Osteoblast (primary cell): ENCODE data around the gene MAP3K14. TPM values are rescaled to one million over a fixed set of nuclear protein-coding genes. Genes with fewer than 3 reads are reported as not detected.
"Not testable (repeated sequence)": the region's sequence is repeated elsewhere in the genome, so short reads cannot be mapped to it uniquely, and the experiment has no call there.

Experiments
- DNase-seq: peaks from one replicate; pipeline ENCODE4 v3.0.0; 2011; ENCODE audit warnings: low spot score, mixed read lengths; ENCODE audit not compliant: insufficient read length; ENCODE audit errors: missing footprints
- H2AFZ ChIP-seq: 2 replicates; pipeline ENCODE4 v1.6.0; 2011; ENCODE audit warnings: mild to moderate bottlenecking, low read length
- H3K27ac ChIP-seq: 2 replicates; pipeline ENCODE4 v1.5.1; 2011; ENCODE audit warnings: mild to moderate bottlenecking, low read depth, low read length, moderate library complexity
- H3K27me3 ChIP-seq: 2 replicates; pipeline ENCODE4 v1.6.0; 2012; ENCODE audit warnings: mild to moderate bottlenecking, control low read depth, inconsistent platforms, low read length, moderate library complexity; ENCODE audit not compliant: insufficient read depth
- H3K36me3 ChIP-seq: 2 replicates; pipeline ENCODE4 v1.5.1; 2011; ENCODE audit warnings: mild to moderate bottlenecking, low read length, control low read depth, moderate library complexity; ENCODE audit not compliant: insufficient read depth
- H3K4me1 ChIP-seq: 2 replicates; pipeline ENCODE4 v1.5.1; 2011; ENCODE audit warnings: mild to moderate bottlenecking, low read length, control low read depth, moderate library complexity; ENCODE audit not compliant: insufficient read depth
- H3K4me2 ChIP-seq: 2 replicates; pipeline ENCODE4 v1.6.0; 2011; ENCODE audit warnings: mild to moderate bottlenecking, low read length; ENCODE audit not compliant: insufficient read depth
- H3K4me3 ChIP-seq: fragments of 200-600 bp; sonication (generic); 3 replicates; pipeline ENCODE4 v1.5.1; 2012; ENCODE audit warnings: mild to moderate bottlenecking, low read length, inconsistent platforms; ENCODE audit not compliant: insufficient read depth
- H3K79me2 ChIP-seq: 2 replicates; pipeline ENCODE4 v1.6.0; 2012; ENCODE audit warnings: mild to moderate bottlenecking, low read length, control low read depth, inconsistent platforms; ENCODE audit not compliant: insufficient read depth
- H3K9me3 ChIP-seq: 2 replicates; pipeline ENCODE4 v1.5.1; 2011; ENCODE audit warnings: low read depth, low read length, control low read depth
- H4K20me1 ChIP-seq: 2 replicates; pipeline ENCODE4 v1.6.0; 2012; ENCODE audit warnings: mild to moderate bottlenecking, low read length, control low read depth; ENCODE audit not compliant: insufficient read depth
- total RNA-seq: library from RNA; depleted of rRNA; stranded (reverse); fragments of >200 nt; gene quantifications from 2 replicates; pipeline ENCODE4 v1.2.3, GENCODE V29; 2012
- TF ChIP-seq, protein P1 (sequence below): IDR thresholded peaks from 2 replicates; pipeline ENCODE4 v1.5.1; 2011; ENCODE audit warnings: mild to moderate bottlenecking, low read depth, low read length, moderate library complexity; ENCODE audit errors: extremely low read depth

The MAP3K14 gene
- total RNA-seq, 1 donor: 3.6 TPM

DNA sequence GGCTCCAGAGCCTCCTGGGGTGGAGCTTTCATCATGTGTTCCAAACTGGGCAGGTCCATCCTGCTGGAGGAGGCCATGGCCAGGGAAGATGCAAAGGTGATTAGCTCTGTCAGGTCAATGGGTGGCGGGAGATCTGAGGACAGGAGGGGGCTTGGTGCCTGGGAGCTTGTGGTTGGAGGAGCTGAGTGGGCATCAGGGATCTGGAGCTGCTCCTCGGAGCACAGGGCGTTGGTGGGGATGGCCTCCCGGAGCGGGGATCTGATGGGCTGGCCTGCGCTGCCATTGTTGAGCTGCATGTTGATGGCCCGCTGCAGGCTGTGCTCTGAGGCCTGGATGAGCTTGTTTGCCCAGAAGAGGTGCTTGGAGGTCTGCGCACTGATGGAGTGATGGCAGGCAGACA, 61.5 kb downstream of the MAP3K14 start:
- H3K4me2 ChIP-seq: no peak overlapping the region
- no peak overlapping the region for H3K4me3 ChIP-seq
- H2AFZ ChIP-seq: no peak overlapping the region
- H3K79me2 ChIP-seq: no peaks in the 10 kb centered on the region
- H3K27ac ChIP-seq: no peak overlapping the region
- H3K4me1 ChIP-seq: no peaks in the 10 kb centered on the region
- H3K27me3 ChIP-seq: peaks cover 36% of the 10 kb centered on the region
- TF ChIP-seq, protein P1, sequence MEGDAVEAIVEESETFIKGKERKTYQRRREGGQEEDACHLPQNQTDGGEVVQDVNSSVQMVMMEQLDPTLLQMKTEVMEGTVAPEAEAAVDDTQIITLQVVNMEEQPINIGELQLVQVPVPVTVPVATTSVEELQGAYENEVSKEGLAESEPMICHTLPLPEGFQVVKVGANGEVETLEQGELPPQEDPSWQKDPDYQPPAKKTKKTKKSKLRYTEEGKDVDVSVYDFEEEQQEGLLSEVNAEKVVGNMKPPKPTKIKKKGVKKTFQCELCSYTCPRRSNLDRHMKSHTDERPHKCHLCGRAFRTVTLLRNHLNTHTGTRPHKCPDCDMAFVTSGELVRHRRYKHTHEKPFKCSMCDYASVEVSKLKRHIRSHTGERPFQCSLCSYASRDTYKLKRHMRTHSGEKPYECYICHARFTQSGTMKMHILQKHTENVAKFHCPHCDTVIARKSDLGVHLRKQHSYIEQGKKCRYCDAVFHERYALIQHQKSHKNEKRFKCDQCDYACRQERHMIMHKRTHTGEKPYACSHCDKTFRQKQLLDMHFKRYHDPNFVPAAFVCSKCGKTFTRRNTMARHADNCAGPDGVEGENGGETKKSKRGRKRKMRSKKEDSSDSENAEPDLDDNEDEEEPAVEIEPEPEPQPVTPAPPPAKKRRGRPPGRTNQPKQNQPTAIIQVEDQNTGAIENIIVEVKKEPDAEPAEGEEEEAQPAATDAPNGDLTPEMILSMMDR: no peak
- DNase-seq: peak; percentile 32
- no peaks in the 10 kb centered on the region for H3K36me3 ChIP-seq
- H3K9me3 ChIP-seq: no peaks in the 10 kb centered on the region
- H4K20me1 ChIP-seq: no peaks in the 10 kb centered on the region

DNA sequence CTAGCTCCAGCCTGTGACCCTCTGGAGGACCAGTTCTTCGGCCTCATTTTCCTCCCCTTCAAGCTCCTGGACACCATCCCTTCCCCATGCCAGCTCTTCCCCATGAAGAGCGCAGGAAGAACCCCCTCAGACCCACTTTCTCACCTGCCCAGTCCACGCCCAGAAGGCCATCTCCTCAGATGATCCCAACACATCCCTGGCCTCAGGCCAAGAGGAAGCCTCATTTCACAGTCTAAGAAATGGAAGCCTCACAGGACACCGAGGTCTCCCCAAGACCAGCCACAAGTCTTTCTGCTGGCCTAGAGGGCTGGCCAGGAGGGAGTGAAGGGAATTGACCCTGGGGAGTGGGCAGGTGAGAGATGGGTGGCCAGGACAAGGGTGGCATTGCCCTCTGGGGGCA, 62.9 kb downstream of the MAP3K14 start:
- peak; percentile 62 for DNase-seq
- no peak overlapping the region for H3K4me2 ChIP-seq
- no peaks in the 10 kb centered on the region for H3K79me2 ChIP-seq
- H3K4me1 ChIP-seq: no peaks in the 10 kb centered on the region
- H4K20me1 ChIP-seq: no peaks in the 10 kb centered on the region
- no peak overlapping the region for H3K4me3 ChIP-seq
- H3K9me3 ChIP-seq: no peaks in the 10 kb centered on the region
- no peak overlapping the region for H3K27ac ChIP-seq
- TF ChIP-seq, protein P1: no peak
- H3K27me3 ChIP-seq: peaks cover 36% of the 10 kb centered on the region
- H3K36me3 ChIP-seq: no peaks in the 10 kb centered on the region
- no peak overlapping the region for H2AFZ ChIP-seq

DNA sequence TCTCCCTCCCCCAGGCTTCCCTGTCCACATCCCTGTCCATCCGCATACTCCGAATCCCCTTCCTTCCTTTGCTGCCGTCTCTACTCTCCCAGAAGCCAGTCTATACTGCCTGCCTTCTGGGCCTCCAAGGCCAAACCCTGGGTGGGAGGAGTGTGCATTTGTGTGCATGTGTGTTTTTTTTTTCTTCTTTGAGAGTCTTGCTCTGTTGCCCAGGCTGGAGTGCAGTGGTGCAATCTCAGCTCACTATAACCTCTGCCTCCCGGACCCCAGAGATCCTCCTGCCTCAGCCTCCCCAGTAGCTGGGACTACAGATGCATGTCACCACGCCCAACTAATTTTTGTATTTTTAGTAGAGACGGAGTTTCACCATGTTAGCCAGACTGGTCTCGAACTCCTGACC, 63.6 kb downstream of the MAP3K14 start:
- not testable (repeated sequence) for H3K4me3 ChIP-seq, H3K27ac ChIP-seq, H2AFZ ChIP-seq, H4K20me1 ChIP-seq, H3K79me2 ChIP-seq, H3K36me3 ChIP-seq, DNase-seq, H3K4me1 ChIP-seq, H3K4me2 ChIP-seq, H3K9me3 ChIP-seq
- H3K27me3 ChIP-seq: peaks cover 40% of the 10 kb centered on the region

DNA sequence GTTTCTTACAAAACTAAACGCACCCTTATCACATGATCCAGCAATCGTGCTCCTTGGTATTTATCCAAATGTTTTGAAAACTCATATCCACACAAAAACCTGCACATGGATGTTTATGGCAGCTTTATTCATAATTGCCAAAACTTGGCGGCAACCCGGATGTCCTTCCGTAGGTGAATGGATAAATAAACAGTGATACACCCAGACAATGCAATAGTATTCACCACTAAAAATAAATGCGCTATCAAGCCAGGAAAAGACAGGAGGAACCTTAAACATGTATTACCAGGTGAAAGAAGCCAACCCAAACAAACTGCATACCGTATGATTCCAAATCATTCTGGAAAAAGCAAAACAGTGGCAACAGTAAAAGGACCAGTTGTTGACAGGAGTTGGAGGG, 64.9 kb downstream of the MAP3K14 start:
- Histone ChIP-seq H3K9me3 (no peaks in the 10 kb centered on the region), H2AFZ (no peak overlapping the region), H3K36me3 (no peaks in the 10 kb centered on the region), H3K4me1 (peaks cover 3% of the 10 kb centered on the region), H3K27ac (no peak overlapping the region), H4K20me1 (no peaks in the 10 kb centered on the region), H3K4me2 (no peak overlapping the region), H3K79me2 (no peaks in the 10 kb centered on the region), H3K4me3 (no peak overlapping the region), H3K27me3 (peaks cover 35% of the 10 kb centered on the region)
- peak; percentile 11 for DNase-seq
- TF ChIP-seq, protein P1: no peak
